A549 (cell line): ENCODE data around the gene HOXA2. TPM values are rescaled to one million over a fixed set of nuclear protein-coding genes. Genes with fewer than 3 reads are reported as not detected.
A peak's percentile ranks its signal among the peaks of the same experiment; 100 is the strongest.

Source experiments
- ATAC-seq, 2 experiments: fragments of 200-7000 bp in 1 of 2; fragments of >200 bp in 1 of 2; cut with Nextera tagmentation in 1 of 2; cut with Tn5 transposase in 1 of 2; 3 replicates each; pipeline versions ENCODE4 v1.8.0 to v1.9.1; 2018 to 2020; ENCODE audit warnings: mild to moderate bottlenecking in 1 of 2, moderate library complexity in 1 of 2
- CTCF ChIA-PET: fragments of 300-600 bp; sonication (Branson Sonifier 250); formaldehyde crosslinking; extraction: SDS; loops from one replicate; lab custom pipeline; 2021; ENCODE audit warnings: antibody characterized with exemption, inconsistent platforms; lab: Yijun Ruan, JAX
- POLR2A ChIA-PET: fragments of 350-600 bp; formaldehyde crosslinking; extraction: SDS; loops from one replicate; lab custom pipeline; 2021; ENCODE audit warnings: antibody characterized with exemption, inconsistent platforms; lab: Yijun Ruan, JAX
- DNase-seq, 2 experiments: peaks; one replicate each; pipeline versions ENCODE4 v3.0.0 to v3.0.0-alpha.2; 2011 to 2016; ENCODE audit warnings: low read depth in 1 of 2, low spot score in 1 of 2
- FAIRE-seq: peaks from 2 replicates; lab custom pipeline; 2011; peaks lifted over from hg19 to GRCh38; lab: Jason Lieb, UNC
- H3K27ac ChIP-seq, 2 experiments: fragments of >200 bp; sonication (Bioruptor Twin); formaldehyde crosslinking; 3 replicates each; pipeline ENCODE4 v1.5.1; 2016 to 2017
- H3K4me1 ChIP-seq: fragments of >200 bp; sonication (Bioruptor Twin); formaldehyde crosslinking; 3 replicates; pipeline ENCODE4 v1.6.1; 2016
- H3K4me2 ChIP-seq: fragments of >200 bp; sonication (Bioruptor Twin); formaldehyde crosslinking; 3 replicates; pipeline ENCODE4 v1.6.1; 2016
- H3K4me3 ChIP-seq: fragments of >200 bp; sonication (Bioruptor Twin); formaldehyde crosslinking; 3 replicates; pipeline ENCODE4 v1.5.1; 2016
- H3K9me3 ChIP-seq: fragments of >200 bp; sonication (Bioruptor Twin); formaldehyde crosslinking; 3 replicates; pipeline ENCODE4 v1.6.1; 2016
- ATOH8 ChIP-seq: fragments of 250-450 bp; sonication (Bioruptor Pico); IDR thresholded peaks from 2 replicates; pipeline ENCODE4 v1.5.0; 2020; ENCODE audit warnings: low read depth, mild to moderate bottlenecking, moderate library complexity
- BCL3 ChIP-seq: fragments of >200 bp; sonication (Bioruptor Twin); formaldehyde crosslinking; IDR thresholded peaks from 3 replicates; pipeline ENCODE4 v1.6.1; 2016
- BHLHE40 ChIP-seq: IDR thresholded peaks from 2 replicates; pipeline ENCODE4 v1.6.1; 2012; ENCODE audit warnings: low read depth, low read length, inconsistent platforms
- CHD2 ChIP-seq: fragments of 150-350 bp; IDR thresholded peaks from 2 replicates; pipeline ENCODE4 v1.6.1; 2014; ENCODE audit warnings: low read length; ENCODE audit not compliant: partially characterized antibody
- E2F6 ChIP-seq: IDR thresholded peaks from 2 replicates; pipeline ENCODE4 v1.6.1; 2012; ENCODE audit warnings: low read depth, borderline replicate concordance
- HEYL ChIP-seq: fragments of 250-450 bp; sonication (Bioruptor Pico); IDR thresholded peaks from 2 replicates; pipeline ENCODE4 v1.8.0; 2021; ENCODE audit warnings: mild to moderate bottlenecking, moderate library complexity
- HMGXB4 ChIP-seq: fragments of 250-450 bp; sonication (Bioruptor Pico); IDR thresholded peaks from 2 replicates; pipeline ENCODE4 v1.5.0; 2021; ENCODE audit warnings: mild to moderate bottlenecking, moderate library complexity, borderline replicate concordance
- HOXB13 ChIP-seq: fragments of 250-450 bp; sonication (Bioruptor Pico); IDR thresholded peaks from 2 replicates; pipeline ENCODE4 v1.5.0; 2020; ENCODE audit warnings: low read depth, mild to moderate bottlenecking, moderate library complexity
- HOXB5 ChIP-seq: fragments of 250-450 bp; sonication (Bioruptor Pico); IDR thresholded peaks from 2 replicates; pipeline ENCODE4 v1.5.0; 2020; ENCODE audit warnings: mild to moderate bottlenecking, moderate library complexity
- KDM1A ChIP-seq: fragments of 200-600 bp; sonication (generic); IDR thresholded peaks from 2 replicates; pipeline ENCODE4 v1.6.1; 2016; ENCODE audit warnings: low read depth, mild to moderate bottlenecking
- MAFK ChIP-seq: fragments of 450-650 bp; IDR thresholded peaks from 2 replicates; pipeline ENCODE4 v1.6.1; 2014; ENCODE audit not compliant: partially characterized antibody
- MYC ChIP-seq: IDR thresholded peaks from 2 replicates; pipeline ENCODE4 v1.6.1; 2012; ENCODE audit warnings: mild to moderate bottlenecking, inconsistent platforms, low read length, improper control_type of control experiment, borderline replicate concordance
- NR3C1 ChIP-seq: fragments of >200 bp; sonication (Bioruptor Twin); formaldehyde crosslinking; IDR thresholded peaks from 3 replicates; pipeline ENCODE4 v1.6.1; 2017
- PBX3 ChIP-seq: IDR thresholded peaks from 2 replicates; pipeline ENCODE4 v1.6.1; 2012
- POLR2AphosphoS2 ChIP-seq: conservative IDR thresholded peaks from 2 replicates; pipeline ENCODE4 v1.6.1; 2012; ENCODE audit warnings: low read length, improper control_type of control experiment, inconsistent platforms
- RARB ChIP-seq: fragments of 250-450 bp; sonication (Bioruptor Pico); IDR thresholded peaks from 2 replicates; pipeline ENCODE4 v1.8.0; 2021; ENCODE audit warnings: mild to moderate bottlenecking, moderate library complexity
- RNF2 ChIP-seq: fragments of 200-600 bp; sonication (generic); IDR thresholded peaks from 2 replicates; pipeline ENCODE4 v1.6.1; 2016; ENCODE audit warnings: low read depth, mild to moderate bottlenecking, antibody characterized with exemption, moderate library complexity, borderline replicate concordance
- TP53 ChIP-seq: fragments of 250-450 bp; sonication (Bioruptor Pico); IDR thresholded peaks from 2 replicates; pipeline ENCODE4 v1.5.0; 2021; ENCODE audit warnings: mild to moderate bottlenecking, moderate library complexity
- ZC3H11A ChIP-seq: fragments of 450-650 bp; IDR thresholded peaks from 2 replicates; pipeline ENCODE4 v1.6.1; 2014; ENCODE audit warnings: antibody characterized with exemption, mild to moderate bottlenecking
- ZFP36 ChIP-seq: fragments of 450-650 bp; IDR thresholded peaks from 2 replicates; pipeline ENCODE4 v1.6.1; 2014; ENCODE audit warnings: borderline replicate concordance; ENCODE audit not compliant: partially characterized antibody
- ZSCAN20 ChIP-seq: fragments of 250-450 bp; sonication (Bioruptor Pico); IDR thresholded peaks from 2 replicates; pipeline ENCODE4 v1.8.0; 2022; ENCODE audit warnings: mild to moderate bottlenecking, moderate library complexity
- WGBS: methylation state at CpG from one replicate; pipeline ENCODE4 v1.1.6; 2017; ENCODE audit errors: missing lambda C conversion rate; 5-methylcytosine and 5-hydroxymethylcytosine counted together
- polyA plus RNA-seq, 4 experiments: library from polyadenylated mRNA; depleted of rRNA in 3 of 4; stranded (reverse); fragments of >200 nt; fragmentation: RNase III in 1 of 4; extraction: RNeasy Plus Mini Kit Qiagen cat#74134 plus additional on column Dnase treatment in 1 of 4; gene quantifications; 2 replicates in 3 of 4; 3 replicates in 1 of 4; pipeline ENCODE4 v1.2.3, GENCODE V29; 2011 to 2017

The HOXA2 gene
- polyA plus RNA-seq, 2 of the 4 experiments (the other 2 are of a cell fraction): 1.3 to 2.1 TPM

- Histone ChIP-seq H3K4me1 (peaks cover 59% of the 10 kb centered on the region), H3K4me2 (peak overlapping the region; percentile 88), H3K27ac (peak overlapping the region; percentile 83 to 90), H3K4me3 (peak overlapping the region; percentile 44), H3K9me3 (no peaks in the 10 kb centered on the region)
- ATAC-seq (no peak), DNase-seq (no peak), FAIRE-seq (no peak)
- TF ChIP-seq RARB (CRISPR knock-in tag) (no peak), E2F6 (no peak), BHLHE40 (no peak), HMGXB4 (CRISPR knock-in tag) (no peak), MAFK (no peak), ATOH8 (no peak), BCL3 (no peak), RNF2 (no peak), ZSCAN20 (CRISPR knock-in tag) (no peak), HEYL (CRISPR knock-in tag) (no peak), MYC (no peak), NR3C1 (no peak)
- ChIA-PET POLR2A (interaction anchor here (0.8 to 5.1 kb wide), 4 partner anchors 15 to 253 kb away, joined by 3 to 34 read pairs (median 12); partner anchors contain the start of genes HOXA4 and SKAP2), CTCF (interaction anchor here (0.7 to 3.6 kb wide), 14 partner anchors 14 to 262 kb away, joined by 3 to 18 read pairs (median 4); partner anchors contain the start of genes HOXA4 and HOXA5)
- whole genome bisulfite sequencing: 17% methylated on average over 20 of the region's 20 CpGs
Measured at GRCh38 chr7:27116031-27116961, 13.8 kb upstream of the HOXA2 start.

- FAIRE-seq (no peak), DNase-seq (peak; percentile 71 to 82), ATAC-seq (peak; percentile 31)
- CTCF ChIA-PET: interaction anchor here (0.8 to 3.6 kb wide), 10 partner anchors 11 to 262 kb away, joined by 3 to 18 read pairs (median 5); partner anchors contain the start of genes HOXA4 and HOXA5
- POLR2A ChIA-PET: interaction anchor here (0.8 to 5.1 kb wide), 6 partner anchors 16 to 252 kb away, joined by 3 to 34 read pairs (median 8); partner anchors contain the start of genes HOXA4, HOXA5 and SKAP2
- Histone ChIP-seq H3K9me3 (no peaks in the 10 kb centered on the region), H3K4me1 (peaks cover 59% of the 10 kb centered on the region), H3K4me3 (peak overlapping the region; percentile 44), H3K27ac (peak overlapping the region; percentile 83 to 90), H3K4me2 (peak overlapping the region; percentile 88)
- WGBS: 2% methylated on average over 37 of the region's 45 CpGs
- TF ChIP-seq ZC3H11A (no peak), E2F6 (peak; percentile 52; the same call in 1 of the 2 replicates), ATOH8 (no peak), CHD2 (no peak), HOXB13 (CRISPR knock-in tag) (no peak), TP53 (no peak), PBX3 (peak; percentile 44; the same call in 1 of the 2 replicates), KDM1A (no peak), POLR2AphosphoS2 (no peak), ZFP36 (no peak), ZSCAN20 (CRISPR knock-in tag) (no peak), HOXB5 (0 out of 2 replicates have a peak, but pooled peaks have one; percentile 22), RARB (CRISPR knock-in tag) (0 out of 2 replicates have a peak, but pooled peaks have one; percentile 32), HMGXB4 (CRISPR knock-in tag) (0 out of 2 replicates have a peak, but pooled peaks have one; percentile 52)
Measured at GRCh38 chr7:27115221-27116026, 12.9 kb upstream of the HOXA2 start.
